Activated T-helper 1 cell treated with anti-CD3 and anti-CD28 coated beads, Interleukin-12 subunit alpha, Interleukin-12 subunit beta, Interleukin-2, Interleukin-4 antibody, amounts not matched to agents 30 ng/mL and 10 ng/mL and 1 ng/mL, durations not matched to agents 14 hours and 24 hours and 36 hours (primary cell): ENCODE measurements around the gene SPTB. TPM values are rescaled to one million over a fixed set of nuclear protein-coding genes. Genes with fewer than 3 reads are reported as not detected.

Source experiments
- DNase-seq: peaks from one replicate; pipeline ENCODE4 v3.0.0; 2021; ENCODE audit warnings: low spot score
- H3K27ac Mint-ChIP-seq: one replicate; pipeline ENCODE4 v1.8.0; 2021; ENCODE audit warnings: mild to moderate bottlenecking, mixed read lengths
- H3K27me3 Mint-ChIP-seq: one replicate; pipeline ENCODE4 v1.8.0; 2022; ENCODE audit warnings: mild to moderate bottlenecking, moderate library complexity, mixed read lengths; ENCODE audit not compliant: insufficient read depth
- H3K36me3 Mint-ChIP-seq: one replicate; pipeline ENCODE4 v1.8.0; 2021; ENCODE audit warnings: low read depth, mixed read lengths
- H3K4me1 Mint-ChIP-seq: one replicate; pipeline ENCODE4 v1.8.0; 2021; ENCODE audit warnings: low read depth, mixed read lengths
- H3K4me3 Mint-ChIP-seq: one replicate; pipeline ENCODE4 v1.8.0; 2021; ENCODE audit warnings: mild to moderate bottlenecking, moderate library complexity, mixed read lengths
- H3K9me3 Mint-ChIP-seq: one replicate; pipeline ENCODE4 v1.8.0; 2021; ENCODE audit warnings: mixed read lengths
- intact Hi-C: fragments of 100-400 bp; cut with micrococcal nuclease; formaldehyde crosslinking; loops from one replicate; pipeline ENCODE4 v1.15.1; 2024
- total RNA-seq: library from RNA; stranded (reverse); gene quantifications from 2 replicates; pipeline ENCODE4 v1.2.3, GENCODE V29; 2022

SPTB gene
- total RNA-seq, 1 donor from 2014 or later = not detected

- DNase-seq = no peak
- H3K27ac Mint-ChIP-seq = no peak overlapping the region
- peaks cover 3% of the 10 kb centered on the region for H3K36me3 Mint-ChIP-seq
- H3K27me3 Mint-ChIP-seq = peaks cover 1% of the 10 kb centered on the region
- H3K4me1 Mint-ChIP-seq = peaks cover 82% of the 10 kb centered on the region
- no peaks in the 10 kb centered on the region for H3K9me3 Mint-ChIP-seq
- intact Hi-C loops = loop anchor here (2.0 to 5.0 kb wide), 2 partner anchors 17 to 54 kb away; no protein-coding TSS in a partner anchor
- peak overlapping the region; percentile 17 for H3K4me3 Mint-ChIP-seq
These were observed 153.7 kb downstream of the SPTB start for GRCh38 chr14:64725879-64726584.

- no peak overlapping the region for H3K4me3 Mint-ChIP-seq
- no peaks in the 10 kb centered on the region for H3K9me3 Mint-ChIP-seq
- no peak for DNase-seq
- intact Hi-C loops = loop anchor here (2.0 to 5.0 kb wide), 2 partner anchors 17 to 53 kb away; no protein-coding TSS in a partner anchor
- peaks cover 1% of the 10 kb centered on the region for H3K27me3 Mint-ChIP-seq
- H3K27ac Mint-ChIP-seq = no peak overlapping the region
- H3K4me1 Mint-ChIP-seq = peaks cover 85% of the 10 kb centered on the region
- H3K36me3 Mint-ChIP-seq = peaks cover 3% of the 10 kb centered on the region
These were observed 154.4 kb downstream of the SPTB start for GRCh38 chr14:64725261-64725815.

DNA sequence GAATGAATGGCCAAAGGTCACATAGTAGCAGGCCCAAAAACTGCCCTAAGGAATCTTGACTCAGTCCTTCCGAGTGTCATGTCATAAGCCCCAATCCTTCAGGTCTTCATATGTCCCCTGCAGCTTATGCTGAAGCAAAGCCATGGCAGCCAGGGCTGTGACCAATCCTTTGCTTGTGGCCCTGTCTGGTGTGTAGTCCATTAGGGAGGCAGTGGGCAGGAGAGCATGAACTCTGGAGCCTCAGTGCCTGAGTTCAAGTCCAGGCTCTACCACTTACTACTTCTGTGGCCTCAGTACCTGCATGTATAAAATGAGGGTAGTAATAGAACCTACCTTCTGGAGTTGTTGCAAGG lies 155.2 kb downstream of the SPTB start:
- intact Hi-C loops = loop anchor here (2.0 kb wide), 1 partner anchor 16 kb away; no protein-coding TSS in a partner anchor
- Mint-ChIP-seq H3K4me3 (peak overlapping the region; percentile 56), H3K27ac (peak overlapping the region; percentile 70), H3K9me3 (no peaks in the 10 kb centered on the region), H3K27me3 (peaks cover 1% of the 10 kb centered on the region), H3K4me1 (peaks cover 85% of the 10 kb centered on the region), H3K36me3 (peaks cover 10% of the 10 kb centered on the region)
- DNase-seq = no peak

DNA sequence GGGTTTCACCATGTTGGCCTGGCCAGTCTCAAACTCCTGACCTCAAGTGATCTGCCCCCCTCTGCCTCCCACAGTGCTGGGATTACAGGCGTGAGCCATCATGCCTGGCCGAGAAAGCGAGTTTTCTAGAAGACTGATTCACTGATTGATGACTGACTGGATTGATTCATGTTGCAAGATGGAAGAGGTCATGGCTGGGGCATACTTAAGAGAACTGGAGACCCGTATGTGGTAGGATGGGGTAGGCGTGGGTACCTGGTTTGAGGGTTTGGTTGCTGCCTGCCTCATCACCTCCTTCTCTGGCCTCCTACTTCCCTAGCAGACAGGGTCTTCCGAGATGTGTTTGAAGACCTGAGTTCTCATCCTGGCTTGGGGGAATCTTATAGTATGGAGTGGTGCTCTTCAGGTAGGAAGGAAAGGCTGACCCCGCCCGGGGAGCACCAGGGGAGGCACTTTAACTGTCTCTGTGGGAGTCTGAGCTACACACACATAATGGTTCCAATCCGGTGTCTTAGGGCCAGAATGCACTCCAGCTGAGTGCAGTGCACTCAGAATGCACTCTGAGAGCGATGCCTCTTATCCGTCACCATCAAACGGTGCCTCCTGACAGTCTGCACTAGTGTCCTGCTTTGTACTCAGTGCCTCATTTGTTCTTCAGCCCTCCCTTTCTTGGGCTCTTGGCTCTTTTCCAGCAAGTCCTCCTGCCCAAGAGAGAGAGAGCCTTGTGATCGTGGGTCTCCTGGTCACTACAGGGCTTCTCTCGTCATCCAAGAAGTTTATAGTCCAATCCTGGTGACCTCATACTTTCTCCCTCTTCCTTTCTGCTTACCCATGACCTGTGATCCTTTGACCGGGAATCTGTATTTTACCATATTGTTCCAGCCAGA lies 155.8 kb downstream of the SPTB start:
- Mint-ChIP-seq H3K36me3 (peaks cover 7% of the 10 kb centered on the region), H3K9me3 (no peaks in the 10 kb centered on the region), H3K27me3 (peaks cover 2% of the 10 kb centered on the region), H3K27ac (peak overlapping the region; percentile 70), H3K4me3 (peak overlapping the region; percentile 56), H3K4me1 (peaks cover 81% of the 10 kb centered on the region)
- intact Hi-C loops = loop anchor here (2.0 kb wide), 1 partner anchor 15 kb away; no protein-coding TSS in a partner anchor
- DNase-seq = no peak

GRCh38 chr14:64722842-64723447 lies 156.8 kb downstream of the SPTB start:
- intact Hi-C loops = no loop called here
- peak; percentile 45 for DNase-seq
- H3K27ac Mint-ChIP-seq = peak overlapping the region; percentile 58
- H3K4me1 Mint-ChIP-seq = peaks cover 87% of the 10 kb centered on the region
- peaks cover 11% of the 10 kb centered on the region for H3K36me3 Mint-ChIP-seq
- H3K9me3 Mint-ChIP-seq = no peaks in the 10 kb centered on the region
- peaks cover 4% of the 10 kb centered on the region for H3K27me3 Mint-ChIP-seq
- peak overlapping the region; percentile 54 for H3K4me3 Mint-ChIP-seq

GRCh38 chr14:64721899-64722298 lies 157.8 kb downstream of the SPTB start:
- H3K4me3 Mint-ChIP-seq = peak overlapping the region; percentile 54
- H3K27me3 Mint-ChIP-seq = peaks cover 4% of the 10 kb centered on the region
- no peak for DNase-seq
- no peak overlapping the region for H3K27ac Mint-ChIP-seq
- H3K36me3 Mint-ChIP-seq = peaks cover 11% of the 10 kb centered on the region
- H3K4me1 Mint-ChIP-seq = peaks cover 94% of the 10 kb centered on the region
- intact Hi-C loops = no loop called here
- no peaks in the 10 kb centered on the region for H3K9me3 Mint-ChIP-seq

- H3K36me3 Mint-ChIP-seq = peaks cover 11% of the 10 kb centered on the region
- H3K4me3 Mint-ChIP-seq = no peak overlapping the region
- no peaks in the 10 kb centered on the region for H3K9me3 Mint-ChIP-seq
- H3K4me1 Mint-ChIP-seq = peaks cover 94% of the 10 kb centered on the region
- DNase-seq = no peak
- H3K27me3 Mint-ChIP-seq = peaks cover 4% of the 10 kb centered on the region
- intact Hi-C loops = no loop called here
- no peak overlapping the region for H3K27ac Mint-ChIP-seq
These were observed 158.3 kb downstream of the SPTB start for GRCh38 chr14:64721391-64721791.

DNA sequence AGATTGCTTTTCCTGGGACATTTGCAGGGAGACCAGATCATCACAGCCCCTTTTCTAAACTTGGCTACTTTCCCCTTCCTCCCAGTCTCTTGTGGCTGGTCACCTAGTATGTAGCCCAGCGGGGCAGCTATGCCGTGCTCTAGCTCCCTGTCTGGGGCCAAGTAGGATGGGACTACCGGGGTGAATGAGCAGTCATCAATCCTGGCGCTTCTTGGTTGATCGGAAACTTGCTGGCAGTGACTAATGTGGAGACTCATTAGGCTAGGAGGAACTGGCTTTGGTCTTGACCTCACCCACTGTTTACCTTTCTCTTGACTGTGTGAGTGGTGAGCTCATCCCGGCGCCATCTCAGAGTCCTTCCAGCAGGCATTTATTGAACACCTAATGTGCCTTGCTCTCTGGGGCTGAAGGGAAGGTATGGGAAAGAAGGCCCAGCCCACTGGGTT lies 159.6 kb downstream of the SPTB start:
- intact Hi-C loops = no loop called here
- H3K36me3 Mint-ChIP-seq = peaks cover 11% of the 10 kb centered on the region
- no peak overlapping the region for H3K4me3 Mint-ChIP-seq
- peaks cover 93% of the 10 kb centered on the region for H3K4me1 Mint-ChIP-seq
- DNase-seq = no peak
- peaks cover 4% of the 10 kb centered on the region for H3K27me3 Mint-ChIP-seq
- H3K27ac Mint-ChIP-seq = no peak overlapping the region
- no peaks in the 10 kb centered on the region for H3K9me3 Mint-ChIP-seq

- H3K27me3 Mint-ChIP-seq = peaks cover 4% of the 10 kb centered on the region
- intact Hi-C loops = no loop called here
- peaks cover 1% of the 10 kb centered on the region for H3K9me3 Mint-ChIP-seq
- DNase-seq = no peak
- H3K4me1 Mint-ChIP-seq = peaks cover 93% of the 10 kb centered on the region
- no peak overlapping the region for H3K4me3 Mint-ChIP-seq
- H3K36me3 Mint-ChIP-seq = peaks cover 11% of the 10 kb centered on the region
- no peak overlapping the region for H3K27ac Mint-ChIP-seq
These were observed 160.1 kb downstream of the SPTB start for GRCh38 chr14:64719601-64720000.

GRCh38 chr14:64718762-64719161 lies 160.9 kb downstream of the SPTB start:
- H3K36me3 Mint-ChIP-seq = peaks cover 14% of the 10 kb centered on the region
- intact Hi-C loops = no loop called here
- DNase-seq = no peak
- no peak overlapping the region for H3K4me3 Mint-ChIP-seq
- H3K27me3 Mint-ChIP-seq = peaks cover 3% of the 10 kb centered on the region
- peaks cover 89% of the 10 kb centered on the region for H3K4me1 Mint-ChIP-seq
- H3K27ac Mint-ChIP-seq = no peak overlapping the region
- H3K9me3 Mint-ChIP-seq = peaks cover 9% of the 10 kb centered on the region

- H3K9me3 Mint-ChIP-seq = peaks cover 18% of the 10 kb centered on the region
- intact Hi-C loops = no loop called here
- peaks cover 18% of the 10 kb centered on the region for H3K36me3 Mint-ChIP-seq
- peaks cover 8% of the 10 kb centered on the region for H3K27me3 Mint-ChIP-seq
- H3K4me3 Mint-ChIP-seq = peak overlapping the region; percentile 6
- DNase-seq = no peak
- H3K4me1 Mint-ChIP-seq = peaks cover 88% of the 10 kb centered on the region
- H3K27ac Mint-ChIP-seq = no peak overlapping the region
These were observed 161.8 kb downstream of the SPTB start for GRCh38 chr14:64717870-64718269.

GRCh38 chr14:64715628-64716412 lies 163.9 kb downstream of the SPTB start:
- intact Hi-C loops = no loop called here
- DNase-seq = no peak
- no peak overlapping the region for H3K27ac Mint-ChIP-seq
- H3K4me3 Mint-ChIP-seq = no peak overlapping the region
- H3K27me3 Mint-ChIP-seq = peaks cover 8% of the 10 kb centered on the region
- H3K9me3 Mint-ChIP-seq = peaks cover 27% of the 10 kb centered on the region
- H3K36me3 Mint-ChIP-seq = peaks cover 22% of the 10 kb centered on the region
- H3K4me1 Mint-ChIP-seq = peaks cover 71% of the 10 kb centered on the region
